ENCODE data around the gene ABHD4.
"Not testable (repeated sequence)": the region's sequence is repeated elsewhere in the genome, so short reads cannot be mapped to it uniquely, and the experiment has no call there.

The ABHD4 gene

DNA sequence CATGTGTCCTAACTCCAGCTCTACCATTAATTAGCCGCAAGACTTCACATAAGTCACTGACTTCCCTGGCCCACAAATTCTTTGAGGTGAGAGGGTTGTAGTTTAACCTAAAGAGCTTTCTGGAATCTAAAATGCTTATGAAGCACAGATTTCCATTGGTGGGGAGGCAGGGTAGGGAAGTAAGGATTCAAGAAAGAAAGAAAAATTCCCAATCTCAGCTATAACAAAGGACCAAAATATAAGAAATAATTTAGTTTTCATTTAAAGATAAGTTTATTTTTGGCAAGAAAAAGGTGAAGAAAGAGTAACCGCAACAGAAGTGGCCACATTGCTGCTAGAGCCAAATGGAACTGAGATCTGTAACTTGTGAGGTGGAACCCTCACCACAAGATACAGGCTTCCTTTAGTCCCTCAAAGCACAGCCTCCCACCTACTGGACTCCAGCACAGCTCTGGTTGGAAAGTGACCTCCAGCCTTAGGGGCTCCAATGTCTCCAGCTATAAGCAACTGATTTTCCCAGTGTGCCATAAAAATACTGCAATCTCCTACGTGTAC, 32.6 kb upstream of the ABHD4 start:
- TF ChIP-seq, protein P1, sequence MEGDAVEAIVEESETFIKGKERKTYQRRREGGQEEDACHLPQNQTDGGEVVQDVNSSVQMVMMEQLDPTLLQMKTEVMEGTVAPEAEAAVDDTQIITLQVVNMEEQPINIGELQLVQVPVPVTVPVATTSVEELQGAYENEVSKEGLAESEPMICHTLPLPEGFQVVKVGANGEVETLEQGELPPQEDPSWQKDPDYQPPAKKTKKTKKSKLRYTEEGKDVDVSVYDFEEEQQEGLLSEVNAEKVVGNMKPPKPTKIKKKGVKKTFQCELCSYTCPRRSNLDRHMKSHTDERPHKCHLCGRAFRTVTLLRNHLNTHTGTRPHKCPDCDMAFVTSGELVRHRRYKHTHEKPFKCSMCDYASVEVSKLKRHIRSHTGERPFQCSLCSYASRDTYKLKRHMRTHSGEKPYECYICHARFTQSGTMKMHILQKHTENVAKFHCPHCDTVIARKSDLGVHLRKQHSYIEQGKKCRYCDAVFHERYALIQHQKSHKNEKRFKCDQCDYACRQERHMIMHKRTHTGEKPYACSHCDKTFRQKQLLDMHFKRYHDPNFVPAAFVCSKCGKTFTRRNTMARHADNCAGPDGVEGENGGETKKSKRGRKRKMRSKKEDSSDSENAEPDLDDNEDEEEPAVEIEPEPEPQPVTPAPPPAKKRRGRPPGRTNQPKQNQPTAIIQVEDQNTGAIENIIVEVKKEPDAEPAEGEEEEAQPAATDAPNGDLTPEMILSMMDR (IDR thresholded peaks at IDR 0.05; ENCODE audit: low read depth, low read length), result no peak
- no peak for DNase-seq (ENCODE audit: extremely low read depth, low read depth)

DNA sequence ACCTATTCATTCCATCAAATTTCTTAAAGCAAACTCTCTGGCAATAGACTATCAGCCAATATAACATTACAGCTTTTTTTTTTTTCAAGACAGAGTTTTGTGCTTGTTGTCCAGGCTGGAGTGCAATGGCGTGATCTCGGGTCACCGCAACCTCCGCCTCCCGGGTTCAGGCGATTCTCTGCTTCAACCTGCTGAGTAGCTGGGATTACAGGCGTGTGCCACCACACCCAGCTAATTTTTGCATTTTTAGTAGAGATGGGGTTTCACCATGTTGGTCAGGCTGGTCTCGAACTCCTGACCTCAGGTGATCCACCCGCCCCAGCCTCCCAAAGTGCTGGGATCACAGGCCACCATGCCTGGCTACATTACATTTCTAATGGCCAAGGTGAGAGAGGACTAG, 31.8 kb upstream of the ABHD4 start:
- not testable (repeated sequence) for DNase-seq (ENCODE audit: extremely low read depth, low read depth)

DNA sequence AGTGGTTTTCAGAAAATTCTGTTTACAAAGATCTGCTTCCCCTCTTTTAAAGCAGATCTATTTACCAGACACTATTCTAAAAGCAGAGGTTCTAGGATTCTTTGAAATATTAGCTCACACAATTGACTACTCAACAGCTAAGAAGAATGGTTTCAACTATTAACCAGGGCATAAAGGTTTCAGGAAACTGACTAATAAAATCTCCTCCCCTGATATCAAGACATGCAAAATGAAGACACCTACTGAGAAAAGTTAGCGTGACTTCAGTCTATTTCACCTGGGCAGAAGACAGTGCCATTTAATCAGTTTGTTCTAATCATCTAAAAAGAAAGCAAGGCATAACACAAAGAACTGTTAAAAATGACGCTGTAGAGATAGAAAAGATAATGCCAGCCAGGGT, 31.3 kb upstream of the ABHD4 start:
- no peak for DNase-seq (ENCODE audit: extremely low read depth, low read depth)
- TF ChIP-seq, protein P1 (IDR thresholded peaks at IDR 0.05; ENCODE audit: low read depth, low read length), result no peak

DNA sequence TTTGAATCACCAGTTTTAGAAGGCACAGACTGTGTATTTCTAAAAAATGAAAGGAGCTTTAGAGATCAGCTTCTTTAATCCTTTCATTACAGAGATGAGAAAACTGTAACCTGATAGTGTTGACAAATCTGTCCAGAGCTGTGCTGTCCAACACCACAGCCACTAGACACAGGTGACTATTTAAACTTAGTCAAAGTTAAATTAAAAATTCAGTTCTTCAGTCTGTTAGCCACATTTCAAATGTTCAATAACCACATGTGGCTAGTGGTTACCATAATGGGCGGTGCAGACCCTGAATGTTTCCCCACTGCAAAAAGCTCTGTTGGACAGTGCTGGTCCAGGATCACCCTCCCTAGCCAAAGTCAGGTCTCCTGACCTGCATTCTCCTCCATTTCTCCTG, 30.7 kb upstream of the ABHD4 start:
- TF ChIP-seq, protein P1 (IDR thresholded peaks at IDR 0.05; ENCODE audit: low read depth, low read length), result no peak
- DNase-seq (ENCODE audit: extremely low read depth, low read depth), result no peak

DNA sequence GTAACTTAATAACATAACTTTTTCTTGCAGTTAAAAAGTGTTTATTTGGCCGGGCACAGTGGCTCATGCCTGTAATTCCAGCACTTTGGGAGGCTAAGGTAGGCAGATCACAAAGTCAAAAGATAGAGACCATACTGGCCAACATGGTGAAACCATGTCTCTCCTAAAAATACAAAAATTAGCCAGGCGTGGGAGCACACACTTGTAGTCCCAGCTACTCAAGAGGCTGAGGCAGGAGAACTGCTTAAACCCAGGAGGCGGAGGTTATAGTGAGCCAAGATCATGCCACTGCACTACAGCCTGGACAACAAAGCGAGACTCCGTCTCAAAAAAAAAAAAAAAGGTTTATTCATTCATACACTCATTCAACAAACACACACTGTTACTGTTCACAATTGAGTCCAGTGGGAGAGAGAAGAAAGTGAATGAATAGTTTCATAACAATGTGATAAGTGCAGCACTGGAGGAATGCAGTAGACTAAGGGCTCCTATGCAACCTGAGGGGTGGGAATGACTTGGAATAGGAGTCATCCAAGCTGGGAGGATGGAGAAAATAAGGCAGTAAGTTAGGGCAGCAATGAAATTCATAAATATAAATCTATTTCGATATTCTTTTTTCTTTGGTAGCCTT, 28.9 kb upstream of the ABHD4 start:
- DNase-seq (ENCODE audit: extremely low read depth, low read depth), result no peak
- TF ChIP-seq, protein P1 (IDR thresholded peaks at IDR 0.05; ENCODE audit: low read depth, low read length), result no peak

DNA sequence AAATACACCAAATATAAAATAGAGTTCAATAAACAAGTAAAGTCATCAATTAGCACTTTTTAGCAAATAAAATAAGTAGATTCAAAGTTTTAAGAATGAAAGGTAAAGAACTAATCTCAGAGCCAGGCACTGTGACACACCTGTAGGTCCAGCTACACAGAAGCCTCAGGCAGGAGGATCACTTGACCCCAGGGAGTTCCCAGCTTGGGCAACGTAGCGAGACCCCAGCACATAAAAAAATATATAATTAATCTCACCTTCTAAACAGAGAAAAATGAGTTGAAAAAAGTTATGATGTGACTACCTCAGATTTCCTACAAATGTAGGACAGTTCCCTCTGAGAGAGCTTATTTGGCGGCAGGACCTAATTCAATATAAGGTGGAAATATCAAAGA, 28.4 kb upstream of the ABHD4 start:
- TF ChIP-seq, protein P1 (IDR thresholded peaks at IDR 0.05; ENCODE audit: low read depth, low read length), result no peak
- DNase-seq (ENCODE audit: extremely low read depth, low read depth), result no peak

DNA sequence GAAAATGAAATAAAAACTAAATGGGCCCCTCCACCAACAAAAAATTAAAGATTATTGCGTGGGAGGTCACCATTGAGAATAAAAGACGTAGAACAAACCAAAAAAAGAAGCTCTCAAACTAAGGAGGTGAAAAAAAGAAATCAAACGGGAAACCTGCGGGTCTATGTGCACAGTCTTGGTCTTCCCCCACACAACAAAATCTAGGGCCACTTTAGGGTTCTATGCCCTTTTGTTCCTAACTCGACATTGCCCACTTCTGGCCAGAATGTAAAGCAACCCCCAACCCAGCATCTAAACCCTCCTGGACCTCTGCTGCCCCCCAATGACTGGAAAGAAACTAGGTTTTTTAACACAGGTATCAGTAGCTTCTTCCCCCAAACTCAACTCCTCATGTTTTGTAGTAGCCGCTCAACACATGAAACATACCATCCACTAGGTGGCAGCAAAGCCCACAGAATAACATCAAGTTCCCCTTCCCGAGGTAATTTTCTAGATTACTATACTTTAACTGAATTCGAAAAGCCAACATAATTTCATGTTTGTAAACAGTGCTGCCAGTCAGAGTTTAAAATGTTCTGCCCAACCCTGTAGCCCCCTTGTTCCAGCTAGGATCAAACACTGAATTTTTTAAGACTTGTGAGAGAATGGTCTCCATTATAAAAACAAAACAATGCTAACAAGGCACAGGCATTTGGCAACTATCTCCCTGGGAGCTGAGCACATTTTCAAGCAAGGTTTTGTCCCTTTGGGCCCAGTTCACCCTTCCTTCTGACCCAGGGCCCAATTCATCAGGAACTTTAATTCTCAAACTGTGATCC, 27.8 kb upstream of the ABHD4 start:
- TF ChIP-seq, protein P1 (IDR thresholded peaks at IDR 0.05; ENCODE audit: low read depth, low read length), result peak; percentile 64

More for the DNA sequence above, 27.8 kb upstream of the ABHD4 start:
- peak; percentile 47 for DNase-seq (ENCODE audit: extremely low read depth, low read depth)

All from AG09319 (cell line).